Tibial nerve (tissue), 4 donors: ENCODE results near the gene CD244. TPM values are rescaled to one million over a fixed set of nuclear protein-coding genes. Genes with fewer than 3 reads are reported as not detected.

Experiments
- DNase-seq, 2 donors: peaks; one replicate each; pipeline ENCODE4 v3.0.0-alpha.2; 2019; ENCODE audit warnings: low spot score in 2 of 2
- H3K27ac ChIP-seq, 4 donors: fragments of 200-600 bp; sonication (generic) in 3 of 4; one replicate each; pipeline ENCODE4 v1.5.1; 2017 to 2019; ENCODE audit warnings: mild to moderate bottlenecking in 1 of 4
- H3K27me3 ChIP-seq, 2 donors: fragments of 200-600 bp; sonication (generic) in 1 of 2; one replicate each; pipeline versions ENCODE4 v1.5.1 to v1.6.0; 2017 to 2019
- H3K36me3 ChIP-seq, 3 donors: fragments of 200-600 bp; sonication (generic); one replicate each; pipeline ENCODE4 v1.5.1; 2018 to 2019
- H3K4me1 ChIP-seq, 4 donors: fragments of 200-600 bp; sonication (generic) in 3 of 4; one replicate each; pipeline ENCODE4 v1.5.1; 2017 to 2019
- H3K4me3 ChIP-seq, 4 donors: fragments of 200-600 bp; sonication (generic) in 3 of 4; one replicate each; pipeline ENCODE4 v1.5.1; 2017 to 2019; ENCODE audit warnings: mild to moderate bottlenecking in 1 of 4, moderate library complexity in 1 of 4
- H3K9me3 ChIP-seq, 4 donors: fragments of 200-600 bp; sonication (generic) in 3 of 4; one replicate each; pipeline ENCODE4 v1.5.1; 2017 to 2019
- EP300 ChIP-seq, 2 donors: sonication (generic); formaldehyde crosslinking; IDR thresholded peaks; one replicate each; pipeline ENCODE4 v1.6.1; 2017; ENCODE audit warnings: antibody characterized with exemption in 2 of 2, mild to moderate bottlenecking in 1 of 2
- POLR2A ChIP-seq, 2 donors: fragments of 450-650 bp; IDR thresholded peaks; one replicate each; pipeline ENCODE4 v1.6.1; 2017; ENCODE audit warnings: antibody characterized with exemption in 2 of 2, mild to moderate bottlenecking in 2 of 2, moderate library complexity in 2 of 2
- whole genome bisulfite sequencing, 2 donors: methylation state at CpG; one replicate each; pipeline ENCODE4 v1.1.5; 2018; 5-methylcytosine and 5-hydroxymethylcytosine counted together
- total RNA-seq, 4 donors: library from RNA; depleted of rRNA; stranded (reverse); fragments of >200 nt; gene quantifications; one replicate each; pipeline ENCODE4 v1.1.0, GENCODE V29; 2016
- TF ChIP-seq, protein P1 (sequence below), 5 experiments: fragments of 200-600 bp in 3 of 5; fragments of 450-650 bp in 2 of 5; sonication (generic) in 3 of 5; IDR thresholded peaks; one replicate each; pipeline ENCODE4 v1.5.1; 2016 to 2019; ENCODE audit warnings: antibody characterized with exemption in 5 of 5, mild to moderate bottlenecking in 3 of 5, moderate library complexity in 2 of 5

CD244 gene
- total RNA-seq, 4 donors from 2014 or later: 0.63 to 0.98 (median 0.90) TPM; not detected in 1

DNA sequence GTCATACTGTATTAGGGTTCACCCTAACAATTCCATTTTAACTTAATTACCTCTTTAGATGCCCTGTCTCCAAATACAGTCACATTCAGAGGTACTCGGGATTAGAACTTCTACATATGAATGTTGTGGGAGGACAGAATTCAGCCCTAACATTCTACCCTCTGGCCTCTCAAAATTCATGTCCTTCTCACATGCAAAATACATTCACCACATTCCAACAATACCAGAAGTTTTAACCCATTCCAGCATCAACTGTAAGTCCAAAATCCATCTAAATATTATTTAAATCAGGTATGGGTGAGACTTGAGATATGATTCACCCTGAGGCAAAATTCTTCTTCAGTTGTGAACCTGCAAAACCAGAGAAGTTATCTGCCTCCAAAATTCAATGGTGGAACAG is 52.2 kb downstream of the CD244 start:
- H3K4me1 ChIP-seq: no peaks in the 10 kb centered on the region
- WGBS, 2 donors: 28 to 30% methylated on average over 1 of the region's 1 CpG
- peaks cover 0 to 25% (median 4%) of the 10 kb centered on the region in 4 donors for H3K9me3 ChIP-seq
- H3K4me3 ChIP-seq: no peak overlapping the region
- DNase-seq: no peak
- no peaks in the 10 kb centered on the region for H3K36me3 ChIP-seq
- H3K27me3 ChIP-seq: no peaks in the 10 kb centered on the region
- TF ChIP-seq EP300 (IDR thresholded peaks at IDR 0.05): no peak
- no peak overlapping the region for H3K27ac ChIP-seq

DNA sequence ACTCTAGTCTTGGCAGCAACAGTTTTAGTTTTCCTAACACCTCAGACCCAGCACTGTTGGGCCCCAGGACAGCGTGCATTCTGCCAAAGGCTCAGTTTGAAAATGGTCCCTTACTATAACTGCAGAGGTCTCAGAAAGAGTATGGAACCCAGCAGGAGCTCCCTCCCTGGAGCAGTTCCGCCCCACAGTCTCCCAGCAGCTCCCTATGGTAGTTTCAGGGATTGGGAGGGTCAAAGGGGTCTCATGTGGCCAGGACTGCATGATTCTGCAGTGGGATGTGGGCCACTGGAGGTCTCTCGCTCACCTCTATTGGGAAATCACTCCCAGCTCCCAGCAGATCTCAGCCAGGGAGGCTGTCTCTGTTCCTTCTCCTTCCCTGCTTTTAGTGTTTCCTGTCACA is 54.4 kb downstream of the CD244 start:
- Histone ChIP-seq H3K27me3 (no peaks in the 10 kb centered on the region), H3K4me1 (no peaks in the 10 kb centered on the region), H3K4me3 (no peak overlapping the region), H3K27ac (no peak overlapping the region), H3K9me3 (peaks cover 0 to 25% (median 4%) of the 10 kb centered on the region in 4 donors), H3K36me3 (no peaks in the 10 kb centered on the region)
- WGBS, 2 donors: 91 to 94% methylated on average over 3 of the region's 3 CpGs
- no peak for TF ChIP-seq EP300 (IDR thresholded peaks at IDR 0.05)
- TF ChIP-seq POLR2A (IDR thresholded peaks at IDR 0.05): no peak
- TF ChIP-seq, protein P1, sequence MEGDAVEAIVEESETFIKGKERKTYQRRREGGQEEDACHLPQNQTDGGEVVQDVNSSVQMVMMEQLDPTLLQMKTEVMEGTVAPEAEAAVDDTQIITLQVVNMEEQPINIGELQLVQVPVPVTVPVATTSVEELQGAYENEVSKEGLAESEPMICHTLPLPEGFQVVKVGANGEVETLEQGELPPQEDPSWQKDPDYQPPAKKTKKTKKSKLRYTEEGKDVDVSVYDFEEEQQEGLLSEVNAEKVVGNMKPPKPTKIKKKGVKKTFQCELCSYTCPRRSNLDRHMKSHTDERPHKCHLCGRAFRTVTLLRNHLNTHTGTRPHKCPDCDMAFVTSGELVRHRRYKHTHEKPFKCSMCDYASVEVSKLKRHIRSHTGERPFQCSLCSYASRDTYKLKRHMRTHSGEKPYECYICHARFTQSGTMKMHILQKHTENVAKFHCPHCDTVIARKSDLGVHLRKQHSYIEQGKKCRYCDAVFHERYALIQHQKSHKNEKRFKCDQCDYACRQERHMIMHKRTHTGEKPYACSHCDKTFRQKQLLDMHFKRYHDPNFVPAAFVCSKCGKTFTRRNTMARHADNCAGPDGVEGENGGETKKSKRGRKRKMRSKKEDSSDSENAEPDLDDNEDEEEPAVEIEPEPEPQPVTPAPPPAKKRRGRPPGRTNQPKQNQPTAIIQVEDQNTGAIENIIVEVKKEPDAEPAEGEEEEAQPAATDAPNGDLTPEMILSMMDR (IDR thresholded peaks at IDR 0.05): no peak
- DNase-seq: no peak

DNA sequence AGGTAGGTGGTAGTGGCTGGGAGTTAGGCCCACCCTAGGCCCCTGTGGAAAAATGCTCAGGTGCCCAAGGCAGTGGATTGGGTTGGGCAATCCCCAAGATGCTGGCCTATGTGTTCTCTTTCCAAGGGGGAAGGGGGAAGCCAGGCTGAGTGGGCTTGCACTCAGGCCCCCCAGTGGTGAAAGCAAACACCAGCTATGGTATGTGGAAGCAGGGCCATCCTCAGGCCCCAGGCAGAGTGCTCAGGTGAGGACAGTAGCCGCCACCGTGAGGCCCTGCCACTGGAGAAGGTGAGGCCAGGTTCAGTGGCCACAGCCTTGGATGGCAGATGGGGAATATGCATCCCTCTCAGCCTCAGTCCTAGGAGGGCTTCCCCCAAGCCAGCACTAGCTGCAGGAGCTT is 54.9 kb downstream of the CD244 start:
- H3K27me3 ChIP-seq: no peaks in the 10 kb centered on the region
- H3K9me3 ChIP-seq: peaks cover 0 to 25% (median 4%) of the 10 kb centered on the region in 4 donors
- 93 to 100% methylated on average over 2 of the region's 2 CpGs for WGBS, 2 donors
- H3K36me3 ChIP-seq: no peaks in the 10 kb centered on the region
- no peak for TF ChIP-seq POLR2A (IDR thresholded peaks at IDR 0.05)
- no peak for TF ChIP-seq EP300 (IDR thresholded peaks at IDR 0.05)
- TF ChIP-seq, protein P1 (IDR thresholded peaks at IDR 0.05): no peak
- no peak overlapping the region for H3K4me3 ChIP-seq
- no peaks in the 10 kb centered on the region for H3K4me1 ChIP-seq
- H3K27ac ChIP-seq: no peak overlapping the region
- no peak for DNase-seq

DNA sequence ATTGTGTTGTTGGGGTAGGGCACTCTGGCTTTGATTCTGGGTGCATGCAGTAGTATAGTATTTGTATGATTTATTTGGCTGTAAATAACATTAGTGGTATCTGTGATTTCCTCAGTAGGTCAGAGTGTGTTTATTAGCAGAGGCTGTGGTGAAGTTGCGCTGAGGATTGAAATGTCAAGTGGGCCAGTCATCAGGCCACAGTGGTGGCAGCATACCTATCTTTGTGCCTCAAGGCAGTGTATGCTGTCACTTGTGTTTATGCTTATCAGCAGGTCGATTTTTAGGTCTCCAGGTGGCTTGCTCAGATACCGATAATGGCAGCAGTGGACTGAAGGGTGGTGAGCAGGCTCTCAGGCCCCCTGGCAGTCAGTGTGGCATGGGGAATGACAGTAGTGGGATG is 55.4 kb downstream of the CD244 start:
- Histone ChIP-seq H3K9me3 (peaks cover 0 to 26% (median 4%) of the 10 kb centered on the region in 4 donors), H3K4me1 (no peaks in the 10 kb centered on the region), H3K36me3 (no peaks in the 10 kb centered on the region), H3K27ac (no peak overlapping the region), H3K4me3 (no peak overlapping the region), H3K27me3 (no peaks in the 10 kb centered on the region)
- no peak for DNase-seq
- TF ChIP-seq, protein P1 (IDR thresholded peaks at IDR 0.05): no peak
- TF ChIP-seq EP300 (IDR thresholded peaks at IDR 0.05): no peak
- no peak for TF ChIP-seq POLR2A (IDR thresholded peaks at IDR 0.05)
- 77 to 88% methylated on average over 3 of the region's 3 CpGs for WGBS, 2 donors

DNA sequence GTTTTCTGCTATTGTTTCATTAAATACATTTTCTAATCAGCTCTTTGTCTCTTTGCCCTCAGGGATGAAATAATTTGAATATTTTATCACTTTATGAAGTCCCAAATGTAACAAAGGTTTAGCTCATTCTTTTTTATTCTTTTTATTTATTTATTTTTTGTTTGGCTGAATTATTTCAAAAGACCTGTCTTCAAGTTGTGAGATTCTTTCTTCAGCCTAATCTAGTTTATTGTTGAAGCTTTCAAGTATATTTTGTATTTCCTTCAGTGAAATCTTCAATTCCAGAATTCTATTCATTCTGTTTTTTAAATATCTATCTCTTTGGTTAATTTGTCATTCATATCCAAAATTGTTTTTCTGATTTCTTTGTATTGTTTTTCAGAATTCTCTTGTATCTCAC is 55.9 kb downstream of the CD244 start:
- Histone ChIP-seq H3K9me3 (peaks cover 0 to 30% (median 4%) of the 10 kb centered on the region in 4 donors), H3K36me3 (no peaks in the 10 kb centered on the region), H3K4me1 (no peaks in the 10 kb centered on the region), H3K27me3 (no peaks in the 10 kb centered on the region), H3K4me3 (no peak overlapping the region), H3K27ac (no peak overlapping the region)
- TF ChIP-seq POLR2A (IDR thresholded peaks at IDR 0.05) (no peak), EP300 (IDR thresholded peaks at IDR 0.05) (no peak)
- TF ChIP-seq, protein P1 (IDR thresholded peaks at IDR 0.05): no peak
- DNase-seq: no peak

DNA sequence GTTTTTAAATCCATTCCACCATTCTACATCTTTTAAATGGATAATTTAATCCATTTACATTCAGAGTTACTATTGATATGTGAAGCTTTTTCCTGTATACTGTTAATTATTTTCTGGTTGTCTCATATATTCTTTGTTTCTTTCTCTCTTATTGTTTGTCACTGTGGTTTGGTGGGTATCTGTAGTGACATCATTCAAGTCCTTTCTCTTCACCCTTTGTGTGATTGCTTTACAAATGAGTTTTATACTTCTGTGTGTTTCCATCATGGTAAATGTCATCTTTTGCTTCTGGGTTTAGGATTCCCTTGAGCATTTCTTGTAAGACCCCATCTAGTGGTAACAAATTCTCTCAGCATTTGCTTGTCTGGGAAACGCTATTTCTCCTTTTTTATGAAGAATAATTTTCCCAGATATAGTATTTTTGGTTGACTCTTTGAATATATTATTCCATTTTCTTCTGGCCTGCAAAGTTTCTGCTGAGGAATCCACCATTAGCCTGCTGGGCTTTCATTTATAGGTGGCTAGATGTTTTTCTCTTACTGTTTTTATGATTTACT is 56.5 kb downstream of the CD244 start:
- WGBS, 2 donors: 71 to 76% methylated on average over 1 of the region's 1 CpG
- H3K27ac ChIP-seq: no peak overlapping the region
- H3K4me3 ChIP-seq: no peak overlapping the region
- no peaks in the 10 kb centered on the region for H3K36me3 ChIP-seq
- DNase-seq: no peak
- TF ChIP-seq, protein P1 (IDR thresholded peaks at IDR 0.05): no peak
- no peak for TF ChIP-seq POLR2A (IDR thresholded peaks at IDR 0.05)
- no peaks in the 10 kb centered on the region for H3K4me1 ChIP-seq
- H3K9me3 ChIP-seq: peaks cover 0 to 32% (median 4%) of the 10 kb centered on the region in 4 donors
- H3K27me3 ChIP-seq: no peaks in the 10 kb centered on the region
